Hepatocyte (in vitro differentiated cells): Measurements from ENCODE around the gene STXBP1. TPM values are rescaled to one million over a fixed set of nuclear protein-coding genes. Genes with fewer than 3 reads are reported as not detected.

ENCODE experiments used
- DNase-seq: peaks from one replicate; pipeline ENCODE4 v3.0.0-alpha.2; 2016; ENCODE audit warnings: low spot score
- H2AFZ ChIP-seq: fragments of 200-600 bp; sonication (generic); 2 replicates; pipeline ENCODE4 v1.6.0; 2016; ENCODE audit warnings: antibody characterized with exemption, mild to moderate bottlenecking
- H3K27ac ChIP-seq: fragments of 200-600 bp; sonication (generic); 2 replicates; pipeline ENCODE4 v1.5.1; 2016; ENCODE audit warnings: mild to moderate bottlenecking
- H3K27me3 ChIP-seq: fragments of 200-600 bp; sonication (generic); 2 replicates; pipeline ENCODE4 v1.6.1; 2016
- H3K36me3 ChIP-seq: fragments of 200-600 bp; sonication (generic); replicated peaks from 2 replicates; pipeline ENCODE4 v1.5.1; 2016; ENCODE audit warnings: low read depth; ENCODE audit not compliant: insufficient read depth
- H3K4me1 ChIP-seq: fragments of 200-600 bp; sonication (generic); 2 replicates; pipeline ENCODE4 v1.5.1; 2016; ENCODE audit warnings: mild to moderate bottlenecking, moderate library complexity; ENCODE audit not compliant: insufficient read depth
- H3K4me2 ChIP-seq: fragments of 200-600 bp; sonication (generic); 2 replicates; pipeline ENCODE4 v1.6.0; 2016
- H3K4me3 ChIP-seq: fragments of 200-600 bp; sonication (generic); 2 replicates; pipeline ENCODE4 v1.5.1; 2016; ENCODE audit warnings: mild to moderate bottlenecking
- H3K79me2 ChIP-seq: fragments of 200-600 bp; sonication (generic); 2 replicates; pipeline ENCODE4 v1.6.0; 2017; ENCODE audit warnings: mild to moderate bottlenecking
- H3K9me2 ChIP-seq: fragments of 200-600 bp; sonication (generic); replicated peaks from 2 replicates; pipeline ENCODE4 v1.6.0; 2017; ENCODE audit warnings: mild to moderate bottlenecking; ENCODE audit not compliant: insufficient read depth
- H3K9me3 ChIP-seq: fragments of 200-600 bp; sonication (generic); 2 replicates; pipeline ENCODE4 v1.5.1; 2016; ENCODE audit warnings: low read depth, mild to moderate bottlenecking
- H4K20me1 ChIP-seq: fragments of 200-600 bp; sonication (generic); 2 replicates; pipeline ENCODE4 v1.6.0; 2016; ENCODE audit warnings: mild to moderate bottlenecking; ENCODE audit not compliant: insufficient read depth, poor library complexity, severe bottlenecking
- CTCF ChIP-seq: fragments of 200-600 bp; sonication (generic); IDR thresholded peaks from 2 replicates; pipeline ENCODE4 v1.5.1; 2016; ENCODE audit warnings: antibody characterized with exemption, mild to moderate bottlenecking; ENCODE audit not compliant: poor library complexity
- EZH2 ChIP-seq: fragments of 200-600 bp; sonication (generic); IDR thresholded peaks from 2 replicates; pipeline ENCODE4 v1.6.1; 2016; ENCODE audit warnings: antibody characterized with exemption, mild to moderate bottlenecking, borderline replicate concordance
- EZH2phosphoT487 ChIP-seq: fragments of 200-600 bp; sonication (generic); IDR thresholded peaks from one replicate; pipeline ENCODE4 v1.6.1; 2018; ENCODE audit warnings: antibody characterized with exemption, mild to moderate bottlenecking, low read depth, moderate library complexity; ENCODE audit not compliant: unreplicated experiment, severe bottlenecking
- WGBS: methylation state at CpG from one replicate; pipeline ENCODE4 v1.1.6; 2016; ENCODE audit warnings: low lambda C conversion rate; ENCODE audit errors: missing lambda C conversion rate; 5-methylcytosine and 5-hydroxymethylcytosine counted together
- polyA plus RNA-seq: library from polyadenylated mRNA; unstranded; fragments of >200 nt; fragmentation: Nextera tagmentation; extraction: Ambion mirVana; gene quantifications from 2 replicates; pipeline ENCODE4 v1.2.1, GENCODE V29; 2016
- total RNA-seq: library from RNA; depleted of rRNA; stranded (reverse); fragments of >200 nt; gene quantifications from 2 replicates; pipeline ENCODE4 v1.2.3, GENCODE V29; 2014

Gene STXBP1
- total and polyA plus RNA-seq, 2 experiments from 2014 or later: 22.6 to 27.6 TPM

GRCh38 chr9:127682351-127683136, 70.5 kb downstream of the STXBP1 start:
- Histone ChIP-seq H3K9me2 (no peaks in the 10 kb centered on the region), H3K36me3 (no peaks in the 10 kb centered on the region), H3K9me3 (no peaks in the 10 kb centered on the region), H3K4me2 (no peak overlapping the region), H3K27ac (no peak overlapping the region), H3K4me1 (no peaks in the 10 kb centered on the region), H3K27me3 (no peaks in the 10 kb centered on the region), H3K4me3 (no peak overlapping the region), H2AFZ (no peak overlapping the region), H3K79me2 (no peaks in the 10 kb centered on the region), H4K20me1 (no peaks in the 10 kb centered on the region)
- no peak for DNase-seq
- TF ChIP-seq EZH2 (no peak), CTCF (no peak), EZH2phosphoT487 (no peak)
- WGBS: 95% methylated on average over 23 of the region's 23 CpGs

GRCh38 chr9:127683723-127684122, 71.6 kb downstream of the STXBP1 start:
- H4K20me1 ChIP-seq: no peaks in the 10 kb centered on the region
- H2AFZ ChIP-seq: no peak overlapping the region
- H3K36me3 ChIP-seq: no peaks in the 10 kb centered on the region
- H3K4me1 ChIP-seq: no peaks in the 10 kb centered on the region
- no peak overlapping the region for H3K4me3 ChIP-seq
- no peaks in the 10 kb centered on the region for H3K9me3 ChIP-seq
- DNase-seq: peak; percentile 23
- no peaks in the 10 kb centered on the region for H3K79me2 ChIP-seq
- H3K9me2 ChIP-seq: no peaks in the 10 kb centered on the region
- no peaks in the 10 kb centered on the region for H3K27me3 ChIP-seq
- H3K4me2 ChIP-seq: no peak overlapping the region
- 86% methylated on average over 5 of the region's 5 CpGs for WGBS
- H3K27ac ChIP-seq: no peak overlapping the region
- TF ChIP-seq CTCF: no peak
- no peak for TF ChIP-seq EZH2
- TF ChIP-seq EZH2phosphoT487: no peak

GRCh38 chr9:127684576-127684975, 72.5 kb downstream of the STXBP1 start:
- Histone ChIP-seq H3K36me3 (no peaks in the 10 kb centered on the region), H3K4me2 (no peak overlapping the region)

More at GRCh38 chr9:127684576-127684975, 72.5 kb downstream of the STXBP1 start:
- Histone ChIP-seq H3K9me3 (no peaks in the 10 kb centered on the region), H3K27me3 (no peaks in the 10 kb centered on the region), H2AFZ (no peak overlapping the region), H3K79me2 (no peaks in the 10 kb centered on the region), H4K20me1 (no peaks in the 10 kb centered on the region), H3K4me3 (no peak overlapping the region), H3K9me2 (no peaks in the 10 kb centered on the region), H3K27ac (no peak overlapping the region), H3K4me1 (no peaks in the 10 kb centered on the region)
- no peak for DNase-seq
- whole genome bisulfite sequencing: 85% methylated on average over 4 of the region's 4 CpGs
- TF ChIP-seq EZH2phosphoT487 (no peak), EZH2 (no peak), CTCF (no peak)
